ENCODE data around the gene MYL12A. TPM values are rescaled to one million over a fixed set of nuclear protein-coding genes. Genes with fewer than 3 reads are reported as not detected.
A peak's percentile ranks its signal among the peaks of the same experiment; 100 is the strongest.
"Not testable (repeated sequence)": the region's sequence is repeated elsewhere in the genome, so short reads cannot be mapped to it uniquely, and the experiment has no call there.

The MYL12A gene
- total and polyA plus RNA-seq, 2 experiments from 2014 or later: 456 to 692 TPM

GRCh38 chr18:3219241-3219630 lies 28.4 kb upstream of the MYL12A start:
- H3K79me2 ChIP-seq: no peaks in the 10 kb centered on the region
- peak overlapping the region; percentile 32 for H2AFZ ChIP-seq

DNA sequence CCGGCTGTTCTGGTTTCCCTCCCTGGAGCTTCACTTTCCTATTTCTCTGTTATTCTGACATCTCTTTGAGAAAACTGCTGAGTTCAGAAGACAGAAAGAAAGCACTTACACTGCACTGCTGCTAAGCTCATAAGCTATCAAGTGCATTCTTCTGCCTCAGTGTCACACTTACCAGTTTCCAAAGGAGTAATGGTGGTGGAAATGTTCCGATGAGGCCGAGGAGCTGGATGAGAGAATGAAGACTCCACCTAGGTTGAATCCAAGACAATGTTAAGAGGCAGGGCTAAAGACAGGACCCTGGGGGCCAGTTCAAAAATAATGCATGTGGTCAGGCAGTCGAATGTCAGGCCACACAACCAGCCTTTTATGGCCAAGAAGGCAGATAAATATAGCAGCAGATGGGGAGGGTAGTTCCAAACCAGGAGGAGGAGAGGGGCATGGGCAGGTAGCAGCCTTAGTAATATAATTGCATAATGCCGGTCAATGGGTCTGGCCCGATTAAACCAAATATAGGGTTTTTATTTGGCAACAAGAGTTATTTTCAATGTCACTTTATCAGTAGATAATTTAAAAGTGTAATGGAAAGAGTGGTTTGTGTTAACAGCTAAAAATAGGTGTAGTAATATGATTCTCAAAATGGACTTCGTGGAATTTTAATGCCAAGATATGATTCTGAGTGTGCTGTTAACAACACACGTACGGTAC lies 27.8 kb upstream of the MYL12A start, which contains the start of gene MYOM1:
MYOM1 (minus strand) TSS at position 338 of the 705 bp plus-strand sequence. CDS start 4,745 bp downstream, outside the sequence.
- no peaks in the 10 kb centered on the region for H3K9me3 ChIP-seq (ENCODE audit: low read depth)
- TF ChIP-seq, protein P1, sequence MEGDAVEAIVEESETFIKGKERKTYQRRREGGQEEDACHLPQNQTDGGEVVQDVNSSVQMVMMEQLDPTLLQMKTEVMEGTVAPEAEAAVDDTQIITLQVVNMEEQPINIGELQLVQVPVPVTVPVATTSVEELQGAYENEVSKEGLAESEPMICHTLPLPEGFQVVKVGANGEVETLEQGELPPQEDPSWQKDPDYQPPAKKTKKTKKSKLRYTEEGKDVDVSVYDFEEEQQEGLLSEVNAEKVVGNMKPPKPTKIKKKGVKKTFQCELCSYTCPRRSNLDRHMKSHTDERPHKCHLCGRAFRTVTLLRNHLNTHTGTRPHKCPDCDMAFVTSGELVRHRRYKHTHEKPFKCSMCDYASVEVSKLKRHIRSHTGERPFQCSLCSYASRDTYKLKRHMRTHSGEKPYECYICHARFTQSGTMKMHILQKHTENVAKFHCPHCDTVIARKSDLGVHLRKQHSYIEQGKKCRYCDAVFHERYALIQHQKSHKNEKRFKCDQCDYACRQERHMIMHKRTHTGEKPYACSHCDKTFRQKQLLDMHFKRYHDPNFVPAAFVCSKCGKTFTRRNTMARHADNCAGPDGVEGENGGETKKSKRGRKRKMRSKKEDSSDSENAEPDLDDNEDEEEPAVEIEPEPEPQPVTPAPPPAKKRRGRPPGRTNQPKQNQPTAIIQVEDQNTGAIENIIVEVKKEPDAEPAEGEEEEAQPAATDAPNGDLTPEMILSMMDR (IDR thresholded peaks at IDR 0.05; ENCODE audit: poor library complexity): no peak
- TF ChIP-seq EZH2phosphoT487 (IDR thresholded peaks at IDR 0.05; ENCODE audit: low read depth, severe bottlenecking, unreplicated experiment): no peak
- no peak for TF ChIP-seq EZH2 (IDR thresholded peaks at IDR 0.05; ENCODE audit: borderline replicate concordance)
- H2AFZ ChIP-seq: peak within 1 kb of the TSS; percentile 32
- H3K4me3 ChIP-seq: no peak within 1 kb of the TSS
- H3K9me2 ChIP-seq (replicated peaks; ENCODE audit: insufficient read depth): no peaks in the 10 kb centered on the region
- peaks cover 30% of the 10 kb centered on the region for H3K4me1 ChIP-seq (ENCODE audit: insufficient read depth)
- peak within 1 kb of the TSS; percentile 11 for H3K4me2 ChIP-seq
- H3K79me2 ChIP-seq: no peaks in the 10 kb centered on the region
- H4K20me1 ChIP-seq (ENCODE audit: insufficient read depth, poor library complexity, severe bottlenecking): no peaks in the 10 kb centered on the region
- H3K36me3 ChIP-seq (replicated peaks; ENCODE audit: insufficient read depth, low read depth): no peaks in the 10 kb centered on the region
- DNase-seq (ENCODE audit: low spot score): no peak
- WGBS (ENCODE audit: low lambda C conversion rate, missing lambda C conversion rate): 73% methylated on average over 9 of the region's 9 CpGs
- peak within 1 kb of the TSS; percentile 83 for H3K27ac ChIP-seq
- no peaks in the 10 kb centered on the region for H3K27me3 ChIP-seq

More at GRCh38 chr18:3219241-3219630, 28.4 kb upstream of the MYL12A start:
- no peak for TF ChIP-seq EZH2phosphoT487 (IDR thresholded peaks at IDR 0.05; ENCODE audit: low read depth, severe bottlenecking, unreplicated experiment)
- H4K20me1 ChIP-seq (ENCODE audit: insufficient read depth, poor library complexity, severe bottlenecking): no peaks in the 10 kb centered on the region
- H3K36me3 ChIP-seq (replicated peaks; ENCODE audit: insufficient read depth, low read depth): no peaks in the 10 kb centered on the region
- H3K4me2 ChIP-seq: peak overlapping the region; percentile 11
- WGBS (ENCODE audit: low lambda C conversion rate, missing lambda C conversion rate): 81% methylated on average over 8 of the region's 8 CpGs
- peaks cover 30% of the 10 kb centered on the region for H3K4me1 ChIP-seq (ENCODE audit: insufficient read depth)
- H3K27me3 ChIP-seq: no peaks in the 10 kb centered on the region
- H3K4me3 ChIP-seq: no peak overlapping the region
- no peak for DNase-seq (ENCODE audit: low spot score)
- H3K27ac ChIP-seq: peak overlapping the region; percentile 83
- no peaks in the 10 kb centered on the region for H3K9me2 ChIP-seq (replicated peaks; ENCODE audit: insufficient read depth)
- no peaks in the 10 kb centered on the region for H3K9me3 ChIP-seq (ENCODE audit: low read depth)

DNA sequence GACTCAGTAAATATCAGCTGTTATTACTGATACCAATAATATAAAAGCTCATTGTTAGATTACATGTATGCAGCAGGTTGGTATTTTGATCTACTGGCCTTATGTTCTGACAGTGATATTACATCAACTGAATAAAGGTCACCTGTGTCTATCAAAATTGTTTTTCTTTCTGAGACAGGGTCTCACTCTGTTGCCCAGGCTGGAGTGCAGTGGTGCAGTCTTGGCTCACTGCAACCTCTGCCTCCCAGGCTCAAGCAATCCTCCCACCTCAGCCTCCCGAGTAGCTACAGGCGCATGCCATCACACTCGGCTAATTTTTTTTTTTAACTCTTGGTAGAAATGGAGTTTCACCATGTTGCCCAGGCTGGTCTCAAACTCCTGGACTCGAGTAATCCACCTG lies 26.7 kb upstream of the MYL12A start:
- peaks cover 37% of the 10 kb centered on the region for H3K4me1 ChIP-seq (ENCODE audit: insufficient read depth)
- not testable (repeated sequence) for H3K9me2 ChIP-seq (replicated peaks; ENCODE audit: insufficient read depth); DNase-seq (ENCODE audit: low spot score)

DNA sequence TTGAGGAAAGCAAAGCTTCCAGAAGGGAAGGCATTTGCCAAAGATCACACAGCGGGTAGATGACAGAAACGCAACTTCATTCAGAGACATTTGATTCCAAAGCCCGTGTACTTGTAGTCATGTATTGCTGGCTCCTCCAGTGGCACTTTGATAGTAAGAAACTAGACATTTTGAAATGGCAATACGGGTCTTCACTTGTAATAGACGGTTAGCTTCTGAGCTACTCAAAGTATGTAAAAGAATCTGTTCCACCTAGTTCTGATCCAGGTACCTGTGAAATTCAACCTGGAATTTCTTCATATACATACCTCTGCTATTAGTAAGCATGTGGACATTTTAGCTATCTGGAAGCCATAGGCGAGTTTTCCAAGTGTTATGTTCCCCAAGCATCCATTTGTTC lies 26.1 kb upstream of the MYL12A start:
- H3K9me2 ChIP-seq (replicated peaks; ENCODE audit: insufficient read depth): no peaks in the 10 kb centered on the region
- H3K27ac ChIP-seq: no peak overlapping the region
- H4K20me1 ChIP-seq (ENCODE audit: insufficient read depth, poor library complexity, severe bottlenecking): no peaks in the 10 kb centered on the region
- DNase-seq (ENCODE audit: low spot score): no peak
- H3K9me3 ChIP-seq (ENCODE audit: low read depth): no peaks in the 10 kb centered on the region
- TF ChIP-seq EZH2phosphoT487 (IDR thresholded peaks at IDR 0.05; ENCODE audit: low read depth, severe bottlenecking, unreplicated experiment) (no peak), EZH2 (IDR thresholded peaks at IDR 0.05; ENCODE audit: borderline replicate concordance) (no peak)
- TF ChIP-seq, protein P1 (IDR thresholded peaks at IDR 0.05; ENCODE audit: poor library complexity): no peak
- no peak overlapping the region for H3K4me2 ChIP-seq
- H2AFZ ChIP-seq: no peak overlapping the region
- peaks cover 40% of the 10 kb centered on the region for H3K4me1 ChIP-seq (ENCODE audit: insufficient read depth)
- no peaks in the 10 kb centered on the region for H3K36me3 ChIP-seq (replicated peaks; ENCODE audit: insufficient read depth, low read depth)
- no peaks in the 10 kb centered on the region for H3K27me3 ChIP-seq
- WGBS (ENCODE audit: low lambda C conversion rate, missing lambda C conversion rate): 95% methylated on average over 6 of the region's 6 CpGs
- H3K4me3 ChIP-seq: no peak overlapping the region
- no peaks in the 10 kb centered on the region for H3K79me2 ChIP-seq

More for the DNA sequence above, 26.7 kb upstream of the MYL12A start:
- not testable (repeated sequence) for H3K4me2 ChIP-seq; H3K36me3 ChIP-seq (replicated peaks; ENCODE audit: insufficient read depth, low read depth); H3K79me2 ChIP-seq; H4K20me1 ChIP-seq (ENCODE audit: insufficient read depth, poor library complexity, severe bottlenecking); H3K27me3 ChIP-seq; H2AFZ ChIP-seq; H3K27ac ChIP-seq; H3K4me3 ChIP-seq; H3K9me3 ChIP-seq (ENCODE audit: low read depth)
- 97% methylated on average over 4 of the region's 4 CpGs for WGBS (ENCODE audit: low lambda C conversion rate, missing lambda C conversion rate)
